ENCODE data around the gene B3GNT9.

Gene B3GNT9

GRCh38 chr16:67144943-67145342 lies 5.9 kb downstream of the B3GNT9 start:
- H2AFZ ChIP-seq (ENCODE audit: low read depth, low read length): no peak overlapping the region
- H3K4me1 ChIP-seq (ENCODE audit: insufficient read depth, low read length): no peaks in the 10 kb centered on the region
- no peaks in the 10 kb centered on the region for H3K79me2 ChIP-seq (ENCODE audit: insufficient read depth, low read length)
- ATAC-seq (ENCODE audit: insufficient read depth, low read depth) (no peak), DNase-seq (no peak)
- no peak overlapping the region for H3K4me2 ChIP-seq (ENCODE audit: insufficient read depth, low read length)
- H4K20me1 ChIP-seq (ENCODE audit: insufficient read depth, low read length): peaks cover 4% of the 10 kb centered on the region; the same call in 1 of the 2 replicates
- no peak overlapping the region for H3K27ac ChIP-seq (ENCODE audit: low read length)
- H3K4me3 ChIP-seq (ENCODE audit: low read depth in 1 of 2, low read length in 2 of 2): no peak overlapping the region
- no peak for TF ChIP-seq CTCF (IDR thresholded peaks at IDR 0.05; ENCODE audit: borderline replicate concordance, extremely low read depth, low read length, poor library complexity, severe bottlenecking)
- TF ChIP-seq EZH2 (IDR thresholded peaks at IDR 0.05; ENCODE audit: borderline replicate concordance, low read depth, low read length, severe bottlenecking): no peak
- no peaks in the 10 kb centered on the region for H3K27me3 ChIP-seq (ENCODE audit: insufficient read depth, low read length, poor library complexity)
- H3K9ac ChIP-seq (ENCODE audit: low read depth, low read length): no peak overlapping the region
- peaks cover 88% of the 10 kb centered on the region for H3K36me3 ChIP-seq (ENCODE audit: insufficient read depth, low read length)
- H3K9me3 ChIP-seq (ENCODE audit: insufficient read depth, low read length, severe bottlenecking): no peaks in the 10 kb centered on the region

GRCh38 chr16:67142342-67142741 lies 8.5 kb downstream of the B3GNT9 start:
- TF ChIP-seq CTCF (IDR thresholded peaks at IDR 0.05; ENCODE audit: borderline replicate concordance, extremely low read depth, low read length, poor library complexity, severe bottlenecking) (no peak), EZH2 (IDR thresholded peaks at IDR 0.05; ENCODE audit: borderline replicate concordance, low read depth, low read length, severe bottlenecking) (no peak)
- H3K9ac ChIP-seq (ENCODE audit: low read depth, low read length): no peak overlapping the region
- no peaks in the 10 kb centered on the region for H3K4me1 ChIP-seq (ENCODE audit: insufficient read depth, low read length)
- peaks cover 4% of the 10 kb centered on the region; the same call in 1 of the 2 replicates for H4K20me1 ChIP-seq (ENCODE audit: insufficient read depth, low read length)
- H3K27me3 ChIP-seq (ENCODE audit: insufficient read depth, low read length, poor library complexity): no peaks in the 10 kb centered on the region
- H3K9me3 ChIP-seq (ENCODE audit: insufficient read depth, low read length, severe bottlenecking): no peaks in the 10 kb centered on the region
- H3K27ac ChIP-seq (ENCODE audit: low read length): no peak overlapping the region
- H3K4me2 ChIP-seq (ENCODE audit: insufficient read depth, low read length): no peak overlapping the region
- H3K36me3 ChIP-seq (ENCODE audit: insufficient read depth, low read length): peaks cover 94% of the 10 kb centered on the region
- no peak overlapping the region for H3K4me3 ChIP-seq (ENCODE audit: low read depth in 1 of 2, low read length in 2 of 2)
- H3K79me2 ChIP-seq (ENCODE audit: insufficient read depth, low read length): no peaks in the 10 kb centered on the region
- DNase-seq (no peak), ATAC-seq (ENCODE audit: insufficient read depth, low read depth) (no peak)
- no peak overlapping the region for H2AFZ ChIP-seq (ENCODE audit: low read depth, low read length)

GRCh38 chr16:67141391-67141790 lies 9.4 kb downstream of the B3GNT9 start:
- H3K4me2 ChIP-seq (ENCODE audit: insufficient read depth, low read length): no peak overlapping the region
- no peak overlapping the region for H3K9ac ChIP-seq (ENCODE audit: low read depth, low read length)
- peaks cover 94% of the 10 kb centered on the region for H3K36me3 ChIP-seq (ENCODE audit: insufficient read depth, low read length)
- no peaks in the 10 kb centered on the region for H3K9me3 ChIP-seq (ENCODE audit: insufficient read depth, low read length, severe bottlenecking)
- H4K20me1 ChIP-seq (ENCODE audit: insufficient read depth, low read length): peaks cover 4% of the 10 kb centered on the region; the same call in 1 of the 2 replicates
- no peak overlapping the region for H3K27ac ChIP-seq (ENCODE audit: low read length)
- H3K27me3 ChIP-seq (ENCODE audit: insufficient read depth, low read length, poor library complexity): no peaks in the 10 kb centered on the region
- no peaks in the 10 kb centered on the region for H3K4me1 ChIP-seq (ENCODE audit: insufficient read depth, low read length)
- H3K4me3 ChIP-seq (ENCODE audit: low read depth in 1 of 2, low read length in 2 of 2): no peak overlapping the region
- DNase-seq: no peak
- ATAC-seq (ENCODE audit: insufficient read depth, low read depth): no peak
- H2AFZ ChIP-seq (ENCODE audit: low read depth, low read length): no peak overlapping the region
- TF ChIP-seq CTCF (IDR thresholded peaks at IDR 0.05; ENCODE audit: borderline replicate concordance, extremely low read depth, low read length, poor library complexity, severe bottlenecking) (no peak), EZH2 (IDR thresholded peaks at IDR 0.05; ENCODE audit: borderline replicate concordance, low read depth, low read length, severe bottlenecking) (no peak)
- no peaks in the 10 kb centered on the region for H3K79me2 ChIP-seq (ENCODE audit: insufficient read depth, low read length)

GRCh38 chr16:67137605-67138004 lies 13.2 kb downstream of the B3GNT9 start:
- Histone ChIP-seq H3K4me1 (ENCODE audit: insufficient read depth, low read length) (no peaks in the 10 kb centered on the region), H4K20me1 (ENCODE audit: insufficient read depth, low read length) (no peaks in the 10 kb centered on the region), H3K27ac (ENCODE audit: low read length) (no peak overlapping the region), H3K4me2 (ENCODE audit: insufficient read depth, low read length) (no peak overlapping the region), H3K9ac (ENCODE audit: low read depth, low read length) (no peak overlapping the region), H2AFZ (ENCODE audit: low read depth, low read length) (no peak overlapping the region), H3K9me3 (ENCODE audit: insufficient read depth, low read length, severe bottlenecking) (no peaks in the 10 kb centered on the region), H3K36me3 (ENCODE audit: insufficient read depth, low read length) (peaks cover 88% of the 10 kb centered on the region), H3K27me3 (ENCODE audit: insufficient read depth, low read length, poor library complexity) (no peaks in the 10 kb centered on the region), H3K4me3 (ENCODE audit: low read depth in 1 of 2, low read length in 2 of 2) (no peak overlapping the region), H3K79me2 (ENCODE audit: insufficient read depth, low read length) (no peaks in the 10 kb centered on the region)
- TF ChIP-seq EZH2 (IDR thresholded peaks at IDR 0.05; ENCODE audit: borderline replicate concordance, low read depth, low read length, severe bottlenecking) (no peak), CTCF (IDR thresholded peaks at IDR 0.05; ENCODE audit: borderline replicate concordance, extremely low read depth, low read length, poor library complexity, severe bottlenecking) (no peak)
- DNase-seq: no peak
- no peak for ATAC-seq (ENCODE audit: insufficient read depth, low read depth)
